Neural cell (in vitro differentiated cells): ENCODE results near the gene NPEPPS. TPM values are rescaled to one million over a fixed set of nuclear protein-coding genes. Genes with fewer than 3 reads are reported as not detected.

Experiments used
- H2AFZ ChIP-seq: fragments of 200-600, 300-800 bp; sonication (generic), shearing (Covaris generic); 2 replicates; pipeline ENCODE4 v1.6.0; 2014; ENCODE audit warnings: low read depth, mild to moderate bottlenecking, antibody characterized with exemption, low read length, moderate library complexity
- H3F3A ChIP-seq: fragments of 200-600 bp; shearing (Covaris generic); 2 replicates; pipeline ENCODE4 v1.6.1; 2016; ENCODE audit warnings: mild to moderate bottlenecking, moderate library complexity, mixed read lengths, antibody characterized with exemption, low read length; ENCODE audit not compliant: insufficient read depth, poor library complexity, severe bottlenecking
- H3K27ac ChIP-seq: fragments of 200-600, 300-800 bp; sonication (generic), shearing (Covaris generic); 2 replicates; pipeline ENCODE4 v1.5.1; 2014; ENCODE audit warnings: mild to moderate bottlenecking, low read length, moderate library complexity
- H3K27me3 ChIP-seq: fragments of 300-800, 200-600 bp; sonication (generic), shearing (Covaris generic); 2 replicates; pipeline ENCODE4 v1.6.0; 2014; ENCODE audit warnings: mild to moderate bottlenecking, low read depth, low read length, moderate library complexity; ENCODE audit not compliant: insufficient read depth
- H3K36me3 ChIP-seq: fragments of 300-800, 200-600 bp; sonication (generic), shearing (Covaris generic); 2 replicates; pipeline ENCODE4 v1.5.1; 2014; ENCODE audit warnings: mild to moderate bottlenecking, antibody characterized with exemption, low read length, moderate library complexity; ENCODE audit not compliant: insufficient read depth
- H3K4me2 ChIP-seq: fragments of 300-800, 200-600 bp; sonication (generic), shearing (Covaris generic); 2 replicates; pipeline ENCODE4 v1.6.0; 2014; ENCODE audit warnings: mild to moderate bottlenecking, low read length
- H3K4me3 ChIP-seq: fragments of 300-800, 200-600 bp; sonication (generic), shearing (Covaris generic); 2 replicates; pipeline ENCODE4 v1.5.1; 2014; ENCODE audit warnings: mild to moderate bottlenecking, low read length, moderate library complexity
- H3K79me2 ChIP-seq: fragments of 200-600 bp; shearing (Covaris generic); replicated peaks from 2 replicates; pipeline ENCODE4 v1.6.0; 2014; ENCODE audit warnings: mild to moderate bottlenecking, low read length, moderate library complexity; ENCODE audit not compliant: insufficient read depth
- H3K9ac ChIP-seq: fragments of 300-800, 200-600 bp; sonication (generic), shearing (Covaris generic); 2 replicates; pipeline ENCODE4 v1.6.1; 2016; ENCODE audit warnings: mild to moderate bottlenecking, low read length, mixed read lengths
- H3K9me2 ChIP-seq: fragments of 200-600 bp; shearing (Covaris generic); 2 replicates; pipeline ENCODE4 v1.6.1; 2016; ENCODE audit warnings: mild to moderate bottlenecking, low read length, mixed read lengths; ENCODE audit not compliant: insufficient read depth
- H3K9me3 ChIP-seq: fragments of 200-600, 300-800 bp; sonication (generic), shearing (Covaris generic); 2 replicates; pipeline ENCODE4 v1.6.1; 2016; ENCODE audit warnings: mild to moderate bottlenecking, mixed run types, low read length, moderate library complexity, mixed read lengths
- H4K20me1 ChIP-seq: fragments of 200-600 bp; shearing (Covaris generic); 2 replicates; pipeline ENCODE4 v1.6.1; 2016; ENCODE audit warnings: mild to moderate bottlenecking, mixed run types; ENCODE audit not compliant: insufficient read depth
- CTCF ChIP-seq: fragments of 450-650 bp; IDR thresholded peaks from 2 replicates; pipeline ENCODE4 v1.5.1; 2014; ENCODE audit warnings: antibody characterized with exemption, mild to moderate bottlenecking, moderate library complexity; ENCODE audit not compliant: poor library complexity, severe bottlenecking
- EP300 ChIP-seq: fragments of 450-650 bp; conservative IDR thresholded peaks from 2 replicates; pipeline ENCODE4 v1.6.1; 2014; ENCODE audit warnings: antibody characterized with exemption, mild to moderate bottlenecking, moderate library complexity; ENCODE audit not compliant: poor library complexity, severe bottlenecking
- EZH2 ChIP-seq: fragments of 200-600, 300-800 bp; shearing (Covaris generic), sonication (generic); IDR thresholded peaks from 2 replicates; pipeline ENCODE4 v1.6.1; 2014; ENCODE audit warnings: antibody characterized with exemption, low read length, borderline replicate concordance, mild to moderate bottlenecking; ENCODE audit not compliant: insufficient read depth, poor library complexity, severe bottlenecking
- MXI1 ChIP-seq: fragments of 450-650 bp; conservative IDR thresholded peaks from 2 replicates; pipeline ENCODE4 v1.6.1; 2014; ENCODE audit warnings: antibody characterized with exemption, mild to moderate bottlenecking; ENCODE audit not compliant: poor library complexity, severe bottlenecking
- POLR2AphosphoS5 ChIP-seq: IDR thresholded peaks from 2 replicates; pipeline ENCODE4 v1.6.1; 2012
- RAD21 ChIP-seq: fragments of 450-650 bp; conservative IDR thresholded peaks from 2 replicates; pipeline ENCODE4 v1.6.1; 2014; ENCODE audit warnings: antibody characterized with exemption, mild to moderate bottlenecking, moderate library complexity
- SMC3 ChIP-seq: fragments of 450-650 bp; conservative IDR thresholded peaks from 2 replicates; pipeline ENCODE4 v1.6.1; 2014; ENCODE audit warnings: antibody characterized with exemption, mild to moderate bottlenecking, moderate library complexity; ENCODE audit not compliant: poor library complexity
- TAF1 ChIP-seq: IDR thresholded peaks from 2 replicates; pipeline ENCODE4 v1.6.1; 2012; ENCODE audit warnings: low read depth
- polyA plus RNA-seq: library from polyadenylated mRNA; depleted of rRNA; stranded (reverse); fragments of >200 nt; gene quantifications from 2 replicates; pipeline ENCODE4 v1.2.3, GENCODE V29; 2014
- TF ChIP-seq, protein P1 (sequence below): IDR thresholded peaks from 2 replicates; pipeline ENCODE4 v1.6.1; 2012; ENCODE audit warnings: borderline replicate concordance

NPEPPS gene
- polyA plus RNA-seq, 1 donor from 2014 or later = 150 TPM

DNA sequence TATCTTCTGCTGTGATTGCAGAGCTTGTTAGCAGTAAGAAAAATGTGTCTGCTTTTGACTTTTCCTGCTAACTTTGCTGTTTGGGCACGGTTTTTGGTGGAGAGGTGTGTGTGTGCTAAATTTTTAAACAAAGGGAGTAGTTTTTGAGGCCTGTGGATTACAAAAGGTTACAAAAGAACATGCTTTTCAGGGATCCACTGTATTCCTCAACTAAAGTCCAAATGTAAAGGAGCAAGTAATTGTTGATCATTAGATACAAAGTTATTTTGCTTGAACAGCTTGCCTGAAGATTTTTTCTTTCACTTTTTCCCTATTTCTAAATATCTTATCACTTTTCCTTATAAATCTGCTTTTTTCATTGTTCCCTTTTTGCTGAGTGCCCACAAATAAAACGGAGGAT lies 120.8 kb downstream of the NPEPPS start:
- H3K27me3 ChIP-seq = no peaks in the 10 kb centered on the region
- no peak overlapping the region for H2AFZ ChIP-seq
- H3K27ac ChIP-seq = no peak overlapping the region
- H3K9ac ChIP-seq = no peak overlapping the region
- H3K4me3 ChIP-seq = peak overlapping the region; percentile 88
- peaks cover 53% of the 10 kb centered on the region for H3K79me2 ChIP-seq
- no peaks in the 10 kb centered on the region for H3K9me2 ChIP-seq
- H3K9me3 ChIP-seq = no peaks in the 10 kb centered on the region
- no peaks in the 10 kb centered on the region for H3K36me3 ChIP-seq
- TF ChIP-seq SMC3 (no peak), RAD21 (no peak), EZH2 (no peak), MXI1 (no peak), POLR2AphosphoS5 (no peak), EP300 (no peak), CTCF (no peak), TAF1 (no peak)
- TF ChIP-seq, protein P1, sequence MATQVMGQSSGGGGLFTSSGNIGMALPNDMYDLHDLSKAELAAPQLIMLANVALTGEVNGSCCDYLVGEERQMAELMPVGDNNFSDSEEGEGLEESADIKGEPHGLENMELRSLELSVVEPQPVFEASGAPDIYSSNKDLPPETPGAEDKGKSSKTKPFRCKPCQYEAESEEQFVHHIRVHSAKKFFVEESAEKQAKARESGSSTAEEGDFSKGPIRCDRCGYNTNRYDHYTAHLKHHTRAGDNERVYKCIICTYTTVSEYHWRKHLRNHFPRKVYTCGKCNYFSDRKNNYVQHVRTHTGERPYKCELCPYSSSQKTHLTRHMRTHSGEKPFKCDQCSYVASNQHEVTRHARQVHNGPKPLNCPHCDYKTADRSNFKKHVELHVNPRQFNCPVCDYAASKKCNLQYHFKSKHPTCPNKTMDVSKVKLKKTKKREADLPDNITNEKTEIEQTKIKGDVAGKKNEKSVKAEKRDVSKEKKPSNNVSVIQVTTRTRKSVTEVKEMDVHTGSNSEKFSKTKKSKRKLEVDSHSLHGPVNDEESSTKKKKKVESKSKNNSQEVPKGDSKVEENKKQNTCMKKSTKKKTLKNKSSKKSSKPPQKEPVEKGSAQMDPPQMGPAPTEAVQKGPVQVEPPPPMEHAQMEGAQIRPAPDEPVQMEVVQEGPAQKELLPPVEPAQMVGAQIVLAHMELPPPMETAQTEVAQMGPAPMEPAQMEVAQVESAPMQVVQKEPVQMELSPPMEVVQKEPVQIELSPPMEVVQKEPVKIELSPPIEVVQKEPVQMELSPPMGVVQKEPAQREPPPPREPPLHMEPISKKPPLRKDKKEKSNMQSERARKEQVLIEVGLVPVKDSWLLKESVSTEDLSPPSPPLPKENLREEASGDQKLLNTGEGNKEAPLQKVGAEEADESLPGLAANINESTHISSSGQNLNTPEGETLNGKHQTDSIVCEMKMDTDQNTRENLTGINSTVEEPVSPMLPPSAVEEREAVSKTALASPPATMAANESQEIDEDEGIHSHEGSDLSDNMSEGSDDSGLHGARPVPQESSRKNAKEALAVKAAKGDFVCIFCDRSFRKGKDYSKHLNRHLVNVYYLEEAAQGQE = no peak
- H3F3A ChIP-seq = no peaks in the 10 kb centered on the region
- H4K20me1 ChIP-seq = no peaks in the 10 kb centered on the region
- peak overlapping the region; percentile 90 for H3K4me2 ChIP-seq

GRCh38 chr17:47652570-47652969 lies 121.7 kb downstream of the NPEPPS start:
- peaks cover 53% of the 10 kb centered on the region for H3K79me2 ChIP-seq

GRCh38 chr17:47653442-47653841 lies 122.5 kb downstream of the NPEPPS start:
- H4K20me1 ChIP-seq = no peaks in the 10 kb centered on the region
- no peak overlapping the region for H3K4me3 ChIP-seq
- no peak for TF ChIP-seq TAF1
- no peak for TF ChIP-seq RAD21
- TF ChIP-seq SMC3 = no peak
- TF ChIP-seq EP300 = no peak
- no peak for TF ChIP-seq POLR2AphosphoS5
- TF ChIP-seq EZH2 = no peak
- TF ChIP-seq, protein P1 = no peak
- H3K27ac ChIP-seq = no peak overlapping the region
- no peaks in the 10 kb centered on the region for H3F3A ChIP-seq
- no peak overlapping the region for H3K4me2 ChIP-seq
- no peaks in the 10 kb centered on the region for H3K9me3 ChIP-seq
- no peak overlapping the region for H3K9ac ChIP-seq
- peaks cover 53% of the 10 kb centered on the region for H3K79me2 ChIP-seq
- no peaks in the 10 kb centered on the region for H3K9me2 ChIP-seq
- no peak overlapping the region for H2AFZ ChIP-seq
- H3K27me3 ChIP-seq = no peaks in the 10 kb centered on the region
- H3K36me3 ChIP-seq = peaks cover 5% of the 10 kb centered on the region

More at GRCh38 chr17:47652570-47652969, 121.7 kb downstream of the NPEPPS start:
- Histone ChIP-seq H3K27ac (no peak overlapping the region), H3K4me2 (no peak overlapping the region), H2AFZ (no peak overlapping the region), H3K27me3 (no peaks in the 10 kb centered on the region), H4K20me1 (no peaks in the 10 kb centered on the region), H3K9me3 (no peaks in the 10 kb centered on the region), H3K4me3 (no peak overlapping the region), H3F3A (no peaks in the 10 kb centered on the region), H3K9me2 (no peaks in the 10 kb centered on the region), H3K36me3 (peaks cover 5% of the 10 kb centered on the region), H3K9ac (no peak overlapping the region)
- TF ChIP-seq RAD21 (no peak), EZH2 (no peak)
